Measurements from ENCODE around the gene IZUMO1R.

- no peak for TF ChIP-seq POLR2AphosphoS5 (IDR thresholded peaks at IDR 0.05; ENCODE audit: low read depth, low read length)
- no peak for TF ChIP-seq POLR2A (IDR thresholded peaks at IDR 0.05; ENCODE audit: low read depth, low read length)
- no peak for TF ChIP-seq TAF1 (IDR thresholded peaks at IDR 0.05; ENCODE audit: borderline replicate concordance, low read depth, low read length)
Observed at GRCh38 chr11:94329501-94329900, 25.1 kb downstream of the IZUMO1R start.

Data from GM12892 (cell line).